HCEC 1CT (cell line): Measurements from ENCODE around the gene SYT17.

ENCODE experiments used
- DNase-seq: peaks from one replicate; pipeline ENCODE4 v3.0.0-alpha.2; 2017

SYT17 gene

GRCh38 chr16:19223235-19224170 lies 55.5 kb downstream of the SYT17 start:
- peak; percentile 11 for DNase-seq

GRCh38 chr16:19225651-19226050 lies 57.6 kb downstream of the SYT17 start:
- DNase-seq, result no peak

DNA sequence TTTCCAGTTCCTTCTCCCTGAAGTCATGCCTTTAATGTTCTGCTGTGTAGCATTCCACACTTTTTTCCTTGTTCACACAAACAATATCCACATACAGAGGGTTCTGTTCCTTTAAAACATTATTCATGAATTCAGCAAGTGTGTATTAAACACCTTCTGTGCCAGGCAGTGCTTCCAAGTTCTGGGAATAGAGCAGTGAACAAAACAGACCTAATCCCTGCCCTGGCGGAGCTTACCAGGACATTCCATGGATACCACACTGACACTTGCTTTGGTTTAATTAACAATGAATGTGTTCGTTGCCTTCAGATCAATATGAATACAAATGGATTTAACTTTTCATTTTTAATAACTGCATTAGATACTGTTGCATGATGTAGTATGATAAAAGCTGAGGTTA lies 59.6 kb downstream of the SYT17 start:
- DNase-seq, result no peak

DNA sequence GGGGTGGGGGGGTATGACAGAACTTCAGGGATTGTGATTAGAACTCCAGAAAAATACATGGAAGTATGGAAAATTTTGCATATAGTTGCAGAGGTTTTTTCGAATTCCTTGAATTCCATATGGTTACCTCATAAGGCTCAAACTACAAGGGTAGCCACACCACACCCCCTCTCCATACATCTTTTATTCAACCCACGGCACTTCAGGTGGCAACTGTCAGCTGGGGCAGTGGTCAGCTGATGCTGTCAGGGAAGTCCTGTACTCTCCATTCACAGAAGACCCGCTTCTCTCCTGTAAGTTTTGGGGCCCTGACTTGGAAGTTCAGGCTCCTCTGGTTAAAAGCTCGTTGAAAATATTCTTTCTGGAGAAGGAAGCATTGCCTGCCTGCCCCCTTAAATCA lies 60.0 kb downstream of the SYT17 start:
- no peak for DNase-seq

DNA sequence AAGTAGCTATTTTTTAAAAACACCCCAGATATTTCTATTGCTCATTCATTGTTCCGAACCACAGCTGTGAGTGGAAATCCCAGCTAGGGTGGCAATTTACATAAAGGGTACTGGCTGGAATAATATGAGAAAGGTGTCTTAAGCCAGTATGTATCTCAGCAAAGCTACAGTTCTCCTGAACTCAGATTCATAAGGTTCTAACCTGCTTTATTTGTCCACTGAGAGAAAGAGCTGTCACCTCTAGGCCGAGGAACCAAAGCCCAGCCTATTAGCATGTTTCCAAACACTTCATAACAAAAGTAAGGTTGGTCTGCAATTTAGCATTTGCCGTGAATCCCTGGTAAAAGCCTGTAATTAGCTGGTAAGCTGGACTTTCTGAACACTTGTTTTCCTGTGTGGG lies 60.5 kb downstream of the SYT17 start:
- no peak for DNase-seq

DNA sequence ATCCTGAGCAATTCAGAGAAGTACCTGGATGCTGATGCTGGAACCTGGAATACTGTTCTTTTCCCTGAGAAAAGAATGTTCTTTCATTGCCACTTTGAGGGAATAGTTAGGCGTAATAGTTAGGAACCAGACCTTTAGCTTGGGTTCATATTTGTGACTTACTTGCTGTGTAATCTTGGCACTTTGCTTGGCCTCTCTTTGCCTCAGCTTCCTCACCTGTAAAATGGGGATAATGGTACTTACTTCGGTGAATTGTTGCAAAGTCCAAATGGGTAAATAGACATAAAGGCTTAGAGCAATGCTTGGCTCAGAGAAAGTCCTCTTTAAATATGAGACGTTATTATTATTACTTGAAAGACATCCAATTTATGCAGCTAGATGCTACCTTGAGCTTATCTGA lies 62.5 kb downstream of the SYT17 start:
- no peak for DNase-seq

- DNase-seq, result no peak
Measured at GRCh38 chr16:19231881-19232280, 63.8 kb downstream of the SYT17 start.

- DNase-seq, result no peak
Measured at GRCh38 chr16:19232988-19233387, 64.9 kb downstream of the SYT17 start.

GRCh38 chr16:19235478-19235877 lies 67.4 kb downstream of the SYT17 start:
- DNase-seq, result no peak

- no peak for DNase-seq
Measured at GRCh38 chr16:19235886-19236285, 67.8 kb downstream of the SYT17 start.

DNA sequence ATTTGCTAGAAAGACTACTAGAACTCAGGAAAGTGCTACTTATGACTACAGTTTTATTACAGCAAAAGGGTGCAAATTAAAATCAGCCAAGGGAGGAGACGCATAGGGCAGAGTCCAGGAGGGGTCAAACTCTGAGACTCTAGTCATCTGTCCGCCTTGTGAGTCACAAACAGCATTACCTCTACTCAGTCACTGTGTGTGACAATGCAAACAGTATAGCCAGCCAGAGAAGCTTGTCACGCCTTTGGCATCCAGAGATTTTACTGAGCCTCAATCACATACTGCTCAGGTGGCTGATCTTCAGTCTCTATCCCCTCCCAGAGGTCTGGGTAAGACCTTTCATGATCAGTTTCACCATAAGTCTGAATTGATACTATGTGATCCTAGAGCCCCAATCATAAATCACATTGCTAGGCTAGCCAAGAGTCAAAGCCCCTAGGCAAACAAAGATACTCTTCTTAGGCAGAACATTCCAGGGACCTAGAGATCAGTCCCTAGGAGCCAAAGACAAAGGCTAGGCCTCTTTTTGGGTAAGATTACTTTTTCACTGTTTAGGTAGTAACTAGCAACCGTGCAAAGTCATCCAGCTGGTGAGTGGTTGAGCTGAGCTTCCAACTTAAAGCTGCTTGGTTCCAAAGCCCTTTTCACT lies 68.6 kb downstream of the SYT17 start:
- DNase-seq, result no peak

GRCh38 chr16:19238406-19238805 lies 70.4 kb downstream of the SYT17 start:
- DNase-seq, result no peak

DNA sequence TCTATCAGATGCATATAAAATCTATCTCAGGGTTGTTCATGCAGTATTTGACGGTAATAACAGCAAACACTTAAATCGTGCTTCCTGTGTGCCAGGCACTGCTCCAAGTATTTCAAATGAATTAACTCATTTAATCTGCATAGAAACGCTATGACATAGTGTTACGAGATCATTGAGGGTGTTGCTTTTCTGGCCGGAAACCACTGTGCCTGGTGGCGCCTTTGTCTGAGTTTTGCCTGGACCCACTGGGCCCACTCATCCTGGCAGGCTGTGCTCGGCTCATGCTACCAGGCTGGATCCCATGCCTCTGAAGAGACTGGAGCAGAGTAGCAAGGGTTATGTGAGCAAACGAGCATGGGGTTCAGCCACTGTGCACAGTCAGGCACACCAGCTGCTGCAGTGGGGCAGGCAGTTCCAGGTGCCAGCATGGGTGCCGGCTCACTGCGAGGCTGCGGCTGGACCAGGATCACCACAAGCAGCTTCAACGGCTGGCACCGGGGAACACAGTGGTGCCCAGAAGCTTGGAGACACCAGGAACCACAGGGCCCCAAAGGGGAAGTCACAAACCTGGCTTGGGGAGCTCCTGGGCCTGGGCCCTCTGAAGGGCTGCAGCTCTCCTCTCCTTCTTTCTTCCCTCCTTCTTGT lies 71.6 kb downstream of the SYT17 start:
- no peak for DNase-seq

DNA sequence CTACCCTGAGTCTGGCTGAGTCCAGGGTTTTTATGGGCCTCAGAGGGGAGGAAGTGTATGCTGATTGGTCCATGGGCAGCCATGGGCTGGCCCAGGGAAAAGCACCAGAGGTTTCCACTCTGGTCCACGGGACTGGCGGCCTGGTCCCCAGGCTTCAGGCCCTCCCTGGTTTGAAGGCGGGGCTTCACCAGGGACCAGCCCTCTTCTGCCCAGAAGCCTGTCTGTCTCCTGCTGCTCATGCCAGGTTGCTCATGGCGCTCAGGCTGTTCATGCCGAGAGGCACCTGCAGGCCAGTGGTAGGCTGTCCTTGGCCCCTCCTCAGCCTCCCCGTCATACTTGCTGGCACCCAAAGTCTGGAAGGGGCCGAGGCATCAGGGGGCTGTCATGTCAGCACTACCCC lies 72.5 kb downstream of the SYT17 start:
- no peak for DNase-seq

- DNase-seq, result no peak
Measured at GRCh38 chr16:19241512-19241911, 73.5 kb downstream of the SYT17 start.

GRCh38 chr16:19242186-19242585 lies 74.1 kb downstream of the SYT17 start:
- DNase-seq, result no peak

GRCh38 chr16:19242987-19243575 lies 75.0 kb downstream of the SYT17 start:
- no peak for DNase-seq

DNA sequence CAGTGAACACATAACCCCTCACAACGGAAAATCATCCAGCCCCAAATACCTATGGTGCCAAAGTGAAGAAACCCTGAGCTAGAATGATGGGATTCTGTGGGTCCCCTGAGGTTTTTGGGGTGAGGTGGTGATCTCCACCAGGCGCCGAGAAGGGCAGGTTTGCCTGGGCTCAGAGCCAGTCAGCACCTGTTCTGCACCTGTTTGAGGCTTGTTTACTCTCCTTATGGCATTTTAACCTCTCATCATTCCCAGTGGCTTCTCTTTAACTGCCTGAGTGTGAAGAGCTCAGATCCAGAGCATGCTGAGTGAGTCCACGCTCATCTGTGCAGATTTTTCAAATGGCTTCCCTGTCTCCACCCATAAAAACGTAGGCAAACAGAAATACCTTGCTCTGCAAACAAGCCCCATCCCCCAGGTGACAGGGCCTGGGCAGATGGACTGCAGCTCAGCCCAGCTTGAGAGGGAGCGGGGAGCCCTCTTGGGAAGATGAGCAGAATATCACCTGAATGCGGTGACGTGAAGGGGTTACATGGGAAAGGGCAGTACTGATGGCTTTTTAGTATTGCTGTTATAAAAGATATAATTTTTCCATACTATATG lies 77.4 kb downstream of the SYT17 start:
- DNase-seq, result no peak

- DNase-seq, result no peak
Measured at GRCh38 chr16:19252904-19253303, 84.9 kb downstream of the SYT17 start.

- DNase-seq, result no peak
Measured at GRCh38 chr16:19254611-19255010, 86.6 kb downstream of the SYT17 start.

DNA sequence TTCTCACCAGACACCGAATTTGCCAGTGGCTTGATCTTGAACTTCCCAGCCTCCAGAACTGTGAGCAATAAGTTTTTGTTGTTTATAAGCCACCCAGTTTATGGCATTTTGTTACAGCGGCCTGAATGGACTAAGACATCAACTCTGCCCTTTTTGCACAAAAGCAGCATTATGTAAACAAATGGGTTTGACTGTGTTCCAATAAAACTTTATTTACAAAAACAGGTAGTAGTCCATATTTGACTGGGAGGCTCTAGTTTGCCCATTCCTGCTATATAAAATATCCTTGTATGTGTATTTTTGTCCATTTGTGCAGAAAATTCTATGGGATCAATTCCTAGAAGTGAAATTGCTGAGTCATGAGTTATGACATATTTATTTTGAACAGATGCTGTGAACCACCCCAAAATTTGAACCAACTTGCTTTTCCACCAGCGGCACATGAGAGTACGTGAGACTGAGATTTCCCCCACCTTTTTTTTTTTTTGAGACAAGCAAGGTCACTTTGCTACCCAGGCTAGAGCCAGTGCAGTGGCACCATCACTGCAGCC lies 96.2 kb downstream of the SYT17 start:
- no peak for DNase-seq

DNA sequence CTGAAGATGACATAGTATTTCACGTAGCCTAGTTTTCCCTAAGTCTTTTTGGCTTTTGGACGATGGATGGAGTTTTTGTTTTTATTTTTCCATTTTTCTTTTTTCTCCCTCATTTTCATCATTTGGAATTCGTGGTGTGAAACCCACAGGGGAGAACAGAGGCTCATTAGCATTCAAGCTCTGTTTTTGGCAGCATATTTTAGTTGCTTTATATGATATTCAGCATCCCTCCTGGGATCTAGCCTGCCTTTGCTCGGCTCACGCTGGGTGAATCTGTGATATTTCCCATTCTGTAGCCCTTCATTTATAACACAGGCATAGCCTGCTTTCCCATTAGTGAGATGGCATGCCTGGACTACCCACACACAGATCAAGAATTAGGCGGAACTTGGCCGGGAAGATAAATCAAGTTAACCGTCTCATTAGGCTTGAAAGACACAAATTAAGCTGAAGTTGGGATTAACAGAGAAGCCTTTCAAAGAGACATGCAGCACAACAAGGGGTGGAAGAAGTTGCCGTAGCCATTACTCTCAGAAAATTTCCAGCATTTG lies 97.4 kb downstream of the SYT17 start:
- no peak for DNase-seq
